Measurements from ENCODE around the gene MYRIP.

Gene MYRIP

DNA sequence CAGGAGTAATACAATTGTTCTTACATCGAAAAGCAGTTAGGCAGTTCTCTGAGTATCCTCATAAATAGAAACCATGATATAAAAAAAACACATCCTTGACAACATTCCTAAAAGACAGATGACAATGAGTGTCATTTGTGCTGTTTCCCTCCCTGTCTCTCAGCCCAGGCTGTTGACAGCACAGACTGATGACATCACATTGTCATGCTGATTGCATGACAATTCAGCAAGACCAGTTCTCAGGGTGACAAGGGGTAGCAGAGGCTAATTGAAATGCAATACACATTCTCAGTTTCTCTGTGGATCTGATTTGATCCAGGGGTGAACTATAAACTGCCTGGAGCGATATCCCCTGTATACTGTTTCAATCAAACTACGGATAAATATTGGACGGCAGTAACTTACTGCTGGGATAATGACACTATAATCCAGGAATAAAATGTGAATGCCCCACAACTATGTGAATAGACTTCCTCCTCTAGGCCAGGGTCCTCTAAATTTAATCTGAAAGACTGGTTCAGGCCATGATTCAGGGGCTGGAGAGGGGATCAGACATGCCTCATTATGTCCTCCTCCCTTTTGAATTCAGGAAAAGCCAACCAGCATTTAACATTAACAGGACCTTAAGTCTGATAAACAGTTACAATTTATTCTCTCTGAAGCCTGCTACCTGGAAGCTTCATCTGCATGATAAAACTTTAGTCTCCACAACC, 483.4 kb downstream of the MYRIP start:
- no peaks in the 10 kb centered on the region for H3K9me3 ChIP-seq (ENCODE audit: low read depth, low read length)
- no peak overlapping the region for H3K4me3 ChIP-seq
- TF ChIP-seq EZH2 (IDR thresholded peaks at IDR 0.05) (no peak), FOXP2 (optimal IDR thresholded peaks at IDR 0.05; ENCODE audit: control extremely low read depth, extremely low read length, insufficient read depth) (no peak), POLR2AphosphoS5 (IDR thresholded peaks at IDR 0.05; ENCODE audit: borderline replicate concordance, low read depth, low read length) (no peak)
- no peak for DNase-seq (ENCODE audit: low read depth, low spot score)
- no peak overlapping the region for H3K27ac ChIP-seq
- no peak overlapping the region for H3K9ac ChIP-seq (ENCODE audit: insufficient read length)
- H3K36me3 ChIP-seq (ENCODE audit: insufficient read depth, low read length): no peaks in the 10 kb centered on the region

- Histone ChIP-seq H3K4me3 (no peak overlapping the region), H3K9me3 (ENCODE audit: low read depth, low read length) (no peaks in the 10 kb centered on the region), H3K27ac (no peak overlapping the region), H3K9ac (ENCODE audit: insufficient read length) (no peak overlapping the region), H3K36me3 (ENCODE audit: insufficient read depth, low read length) (no peaks in the 10 kb centered on the region)
- no peak for DNase-seq (ENCODE audit: low read depth, low spot score)
- TF ChIP-seq POLR2AphosphoS5 (IDR thresholded peaks at IDR 0.05; ENCODE audit: borderline replicate concordance, low read depth, low read length) (no peak), EZH2 (IDR thresholded peaks at IDR 0.05) (no peak), FOXP2 (optimal IDR thresholded peaks at IDR 0.05; ENCODE audit: control extremely low read depth, extremely low read length, insufficient read depth) (no peak)
Measured at GRCh38 chr3:40294434-40294833, 485.0 kb downstream of the MYRIP start.

- Histone ChIP-seq H3K36me3 (ENCODE audit: insufficient read depth, low read length) (no peaks in the 10 kb centered on the region), H3K9me3 (ENCODE audit: low read depth, low read length) (no peaks in the 10 kb centered on the region), H3K4me3 (no peak overlapping the region), H3K27ac (no peak overlapping the region), H3K9ac (ENCODE audit: insufficient read length) (no peak overlapping the region)
- TF ChIP-seq POLR2AphosphoS5 (IDR thresholded peaks at IDR 0.05; ENCODE audit: borderline replicate concordance, low read depth, low read length) (no peak), FOXP2 (optimal IDR thresholded peaks at IDR 0.05; ENCODE audit: control extremely low read depth, extremely low read length, insufficient read depth) (no peak), EZH2 (IDR thresholded peaks at IDR 0.05) (no peak)
- DNase-seq (ENCODE audit: low read depth, low spot score): no peak
Measured at GRCh38 chr3:40298075-40298474, 488.7 kb downstream of the MYRIP start.

DNA sequence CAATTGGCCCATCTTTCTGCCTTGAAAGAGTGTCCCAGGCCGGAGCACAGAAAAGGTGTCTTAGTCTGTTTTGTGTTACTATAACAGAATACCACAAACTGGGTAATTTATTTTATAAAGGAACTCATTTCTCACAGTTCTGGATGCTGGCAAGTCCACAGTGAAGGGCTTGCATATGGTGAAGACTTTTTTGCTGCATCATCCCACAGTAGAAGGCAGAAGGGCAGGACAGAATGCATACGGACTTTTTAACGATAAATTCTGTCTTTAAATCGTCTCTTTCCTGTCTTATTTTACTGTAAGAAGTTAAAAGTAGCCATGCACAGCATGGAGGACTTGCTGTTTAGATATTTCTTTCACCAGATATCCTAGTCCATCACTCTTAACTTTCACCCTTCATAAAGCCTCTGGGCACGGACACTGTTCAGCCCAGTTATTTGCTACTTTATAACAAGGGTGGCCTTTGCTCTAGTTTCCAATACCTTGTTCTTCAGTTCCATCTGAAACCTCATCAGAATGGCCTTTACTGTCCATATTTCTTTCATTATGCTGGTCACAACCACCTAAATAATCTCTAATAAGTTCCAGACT, 489.8 kb downstream of the MYRIP start:
- Histone ChIP-seq H3K36me3 (ENCODE audit: insufficient read depth, low read length) (no peaks in the 10 kb centered on the region), H3K27ac (no peak overlapping the region), H3K9me3 (ENCODE audit: low read depth, low read length) (no peaks in the 10 kb centered on the region), H3K9ac (ENCODE audit: insufficient read length) (no peak overlapping the region), H3K4me3 (no peak overlapping the region)
- no peak for DNase-seq (ENCODE audit: low read depth, low spot score)
- no peak for TF ChIP-seq POLR2AphosphoS5 (IDR thresholded peaks at IDR 0.05; ENCODE audit: borderline replicate concordance, low read depth, low read length)
- no peak for TF ChIP-seq EZH2 (IDR thresholded peaks at IDR 0.05)
- TF ChIP-seq FOXP2 (optimal IDR thresholded peaks at IDR 0.05; ENCODE audit: control extremely low read depth, extremely low read length, insufficient read depth): no peak

- Histone ChIP-seq H3K9me3 (ENCODE audit: low read depth, low read length) (no peaks in the 10 kb centered on the region), H3K27ac (no peak overlapping the region), H3K36me3 (ENCODE audit: insufficient read depth, low read length) (no peaks in the 10 kb centered on the region), H3K4me3 (no peak overlapping the region), H3K9ac (ENCODE audit: insufficient read length) (no peak overlapping the region)
- DNase-seq (ENCODE audit: low read depth, low spot score): no peak
- no peak for TF ChIP-seq EZH2 (IDR thresholded peaks at IDR 0.05)
- TF ChIP-seq POLR2AphosphoS5 (IDR thresholded peaks at IDR 0.05; ENCODE audit: borderline replicate concordance, low read depth, low read length): no peak
- TF ChIP-seq FOXP2 (optimal IDR thresholded peaks at IDR 0.05; ENCODE audit: control extremely low read depth, extremely low read length, insufficient read depth): no peak
Measured at GRCh38 chr3:40299721-40300335, 490.4 kb downstream of the MYRIP start.

DNA sequence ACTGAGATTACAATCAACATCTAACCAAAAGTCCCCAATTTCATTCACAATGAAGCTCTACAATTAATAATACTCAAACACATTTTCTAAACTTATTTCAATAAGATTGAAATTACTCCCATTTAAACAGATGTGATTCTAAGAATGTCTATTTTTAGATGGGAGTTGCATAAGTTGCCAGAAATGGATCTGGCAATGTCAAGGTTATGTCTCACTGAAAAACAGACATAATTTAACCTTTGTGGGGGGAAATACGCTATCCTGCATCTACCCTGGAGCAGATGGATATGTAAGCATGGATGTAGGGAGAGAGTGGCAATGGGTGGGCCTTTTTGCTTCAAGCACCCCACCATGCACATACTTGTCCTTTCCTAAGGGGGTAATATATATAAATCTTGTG, 493.4 kb downstream of the MYRIP start:
- no peak for TF ChIP-seq POLR2AphosphoS5 (IDR thresholded peaks at IDR 0.05; ENCODE audit: borderline replicate concordance, low read depth, low read length)
- TF ChIP-seq EZH2 (IDR thresholded peaks at IDR 0.05): no peak
- TF ChIP-seq FOXP2 (optimal IDR thresholded peaks at IDR 0.05; ENCODE audit: control extremely low read depth, extremely low read length, insufficient read depth): no peak
- no peak overlapping the region for H3K27ac ChIP-seq
- no peaks in the 10 kb centered on the region for H3K9me3 ChIP-seq (ENCODE audit: low read depth, low read length)
- H3K9ac ChIP-seq (ENCODE audit: insufficient read length): no peak overlapping the region
- no peaks in the 10 kb centered on the region for H3K36me3 ChIP-seq (ENCODE audit: insufficient read depth, low read length)
- H3K4me3 ChIP-seq: no peak overlapping the region
- DNase-seq (ENCODE audit: low read depth, low spot score): no peak

GRCh38 chr3:40304352-40304751, 494.9 kb downstream of the MYRIP start:
- DNase-seq (ENCODE audit: low read depth, low spot score): no peak
- Histone ChIP-seq H3K4me3 (no peak overlapping the region), H3K9ac (ENCODE audit: insufficient read length) (no peak overlapping the region), H3K9me3 (ENCODE audit: low read depth, low read length) (no peaks in the 10 kb centered on the region), H3K27ac (no peak overlapping the region), H3K36me3 (ENCODE audit: insufficient read depth, low read length) (no peaks in the 10 kb centered on the region)
- no peak for TF ChIP-seq POLR2AphosphoS5 (IDR thresholded peaks at IDR 0.05; ENCODE audit: borderline replicate concordance, low read depth, low read length)
- TF ChIP-seq FOXP2 (optimal IDR thresholded peaks at IDR 0.05; ENCODE audit: control extremely low read depth, extremely low read length, insufficient read depth): no peak
- TF ChIP-seq EZH2 (IDR thresholded peaks at IDR 0.05): no peak

GRCh38 chr3:40306336-40306735, 496.9 kb downstream of the MYRIP start:
- H3K9me3 ChIP-seq (ENCODE audit: low read depth, low read length): no peaks in the 10 kb centered on the region
- H3K9ac ChIP-seq (ENCODE audit: insufficient read length): no peak overlapping the region
- H3K27ac ChIP-seq: no peak overlapping the region
- peaks cover 3% of the 10 kb centered on the region for H3K36me3 ChIP-seq (ENCODE audit: insufficient read depth, low read length)
- H3K4me3 ChIP-seq: no peak overlapping the region
- no peak for TF ChIP-seq EZH2 (IDR thresholded peaks at IDR 0.05)
- TF ChIP-seq FOXP2 (optimal IDR thresholded peaks at IDR 0.05; ENCODE audit: control extremely low read depth, extremely low read length, insufficient read depth): no peak
- no peak for TF ChIP-seq POLR2AphosphoS5 (IDR thresholded peaks at IDR 0.05; ENCODE audit: borderline replicate concordance, low read depth, low read length)
- DNase-seq (ENCODE audit: low read depth, low spot score): no peak
